Mammary epithelial cell (primary cell): ENCODE results near the gene CDADC1.

Source experiments
- CTCF ChIP-seq, 2 donors: IDR thresholded peaks in 1 of 2; conservative IDR thresholded peaks in 1 of 2; 2 replicates each; pipeline ENCODE4 v1.5.1; 2011 to 2012; ENCODE audit warnings: inconsistent platforms in 2 of 2, low read length in 2 of 2, mild to moderate bottlenecking in 2 of 2, control low read depth in 1 of 2, low read depth in 1 of 2; ENCODE audit not compliant: insufficient read depth in 1 of 2; ENCODE audit errors: extremely low read depth in 1 of 2
- EZH2 ChIP-seq: IDR thresholded peaks from 2 replicates; pipeline ENCODE4 v1.6.1; 2012; ENCODE audit warnings: low read length, inconsistent platforms, borderline replicate concordance

- TF ChIP-seq CTCF (conservative IDR thresholded peaks at IDR 0.05 in 1 of 2, IDR thresholded peaks at IDR 0.05 in 1 of 2; ENCODE audit: extremely low read depth in 1 of 2, insufficient read depth in 1 of 2, low read depth in 1 of 2, low read length in 2 of 2) (no peak), EZH2 (no peak)
Measured at GRCh38 chr13:49213997-49214916, 33.5 kb upstream of the CDADC1 start.
